ENCODE data around the gene ACSF3. TPM values are rescaled to one million over a fixed set of nuclear protein-coding genes. Genes with fewer than 3 reads are reported as not detected.

The ACSF3 gene
- total RNA-seq, 2 donors from 2014 or later = 34.8 to 35.5 TPM

DNA sequence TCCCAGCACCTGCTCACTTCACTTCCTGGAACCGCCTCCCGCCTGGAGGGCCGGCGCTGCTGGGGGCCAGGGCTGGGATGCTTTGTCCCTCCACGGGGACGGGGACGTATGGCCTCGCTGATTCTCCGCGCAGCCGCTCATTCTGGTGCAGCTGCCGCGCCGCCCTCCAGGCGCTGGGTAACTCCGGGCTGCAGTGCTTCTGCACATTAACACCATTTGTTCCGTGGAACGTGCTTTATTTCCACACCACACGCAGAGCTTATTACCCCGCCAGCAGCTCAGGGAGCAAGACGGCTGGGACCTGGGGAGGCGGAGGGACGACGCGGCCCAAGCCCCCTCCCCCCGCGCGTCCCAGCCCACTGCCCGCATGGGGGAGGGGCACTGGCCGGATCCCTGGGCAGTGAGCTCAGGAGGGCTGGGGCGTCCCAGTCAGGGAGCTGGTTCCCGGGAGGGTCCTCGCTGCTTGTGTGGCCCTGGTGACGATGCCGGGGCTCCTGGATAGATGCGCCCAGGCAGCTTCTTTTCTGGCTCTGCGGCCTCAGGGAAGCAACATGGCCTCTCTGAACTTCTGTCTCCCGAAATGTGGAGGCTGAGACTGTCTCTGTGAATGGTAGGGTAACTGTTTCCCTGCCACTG is 45.4 kb upstream of the ACSF3 start:
- Mint-ChIP-seq H3K4me3 (no peak overlapping the region), H3K27me3 (ENCODE audit: insufficient read depth) (no peaks in the 10 kb centered on the region), H3K36me3 (ENCODE audit: low read depth) (no peaks in the 10 kb centered on the region), H3K27ac (no peak overlapping the region), H3K9me3 (no peaks in the 10 kb centered on the region), H3K4me1 (no peaks in the 10 kb centered on the region)
- WGBS, 2 experiments (ENCODE audit: insufficient coverage in 1 of 2, insufficient read length in 1 of 2) = 74 to 81% methylated on average over 21 to 38 of the region's 38 CpGs
- no peak for TF ChIP-seq CTCF (conservative IDR thresholded peaks at IDR 0.05)
- no peak overlapping the region for H3K4me3 ChIP-seq (ENCODE audit: low read length)
- H3K4me1 ChIP-seq (ENCODE audit: control insufficient read depth, insufficient read depth, low read length) = no peaks in the 10 kb centered on the region
- no peak for DNase-seq
- no peaks in the 10 kb centered on the region for H3K27me3 ChIP-seq (ENCODE audit: control insufficient read depth, insufficient read depth, low read length, poor library complexity, severe bottlenecking)
- no peaks in the 10 kb centered on the region for H3K36me3 ChIP-seq (ENCODE audit: control insufficient read depth, insufficient read depth, low read length)
- H3K9ac ChIP-seq (ENCODE audit: extremely low read depth, low read length, poor library complexity, severe bottlenecking) = no peak overlapping the region
- no peaks in the 10 kb centered on the region for H3K9me3 ChIP-seq (ENCODE audit: control insufficient read depth, low read length)
- peak overlapping the region; percentile 26 for H3K27ac ChIP-seq (ENCODE audit: low read depth, low read length)

DNA sequence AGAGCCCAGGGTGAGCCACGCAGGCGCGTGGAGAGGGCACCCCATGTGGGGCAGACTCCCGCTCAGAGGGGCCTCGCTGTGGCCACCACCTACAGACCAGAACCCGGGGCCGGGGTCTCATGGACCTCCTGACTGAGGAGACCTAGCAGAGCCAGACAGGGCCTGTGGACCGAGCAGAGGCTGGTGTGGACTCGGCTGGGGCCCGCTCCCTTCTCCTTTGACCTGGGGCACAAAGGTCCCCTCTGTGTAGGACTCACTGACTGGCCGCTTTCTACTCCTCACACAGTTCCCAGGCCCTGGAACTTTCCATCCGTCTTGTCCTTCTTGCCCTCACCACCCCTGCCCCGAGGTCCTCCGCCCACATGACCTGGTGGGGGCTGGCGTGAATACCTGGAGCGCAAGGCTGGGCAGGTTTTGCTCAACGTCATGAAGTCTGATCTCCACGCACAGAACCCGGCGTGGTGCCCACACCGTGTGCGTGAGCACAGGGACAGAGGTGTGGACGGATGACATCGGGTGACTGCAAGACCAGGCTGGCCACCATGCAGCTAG is 44.7 kb upstream of the ACSF3 start:
- no peaks in the 10 kb centered on the region for H3K36me3 Mint-ChIP-seq (ENCODE audit: low read depth)
- no peak for DNase-seq

GRCh38 chr16:89049484-89050118 is 44.1 kb upstream of the ACSF3 start:
- H3K27me3 Mint-ChIP-seq (ENCODE audit: insufficient read depth) = no peaks in the 10 kb centered on the region
- no peaks in the 10 kb centered on the region for H3K4me1 Mint-ChIP-seq
- no peaks in the 10 kb centered on the region for H3K9me3 Mint-ChIP-seq
- DNase-seq = no peak
- H3K4me3 Mint-ChIP-seq = no peak overlapping the region
- no peak for TF ChIP-seq CTCF (conservative IDR thresholded peaks at IDR 0.05)
- Histone ChIP-seq H3K36me3 (ENCODE audit: control insufficient read depth, insufficient read depth, low read length) (no peaks in the 10 kb centered on the region), H3K9me3 (ENCODE audit: control insufficient read depth, low read length) (no peaks in the 10 kb centered on the region), H3K4me3 (ENCODE audit: low read length) (no peak overlapping the region), H3K4me1 (ENCODE audit: control insufficient read depth, insufficient read depth, low read length) (no peaks in the 10 kb centered on the region), H3K27me3 (ENCODE audit: control insufficient read depth, insufficient read depth, low read length, poor library complexity, severe bottlenecking) (no peaks in the 10 kb centered on the region), H3K9ac (ENCODE audit: extremely low read depth, low read length, poor library complexity, severe bottlenecking) (no peak overlapping the region), H3K27ac (ENCODE audit: low read depth, low read length) (no peak overlapping the region)
- no peak overlapping the region for H3K27ac Mint-ChIP-seq
- 86 to 90% methylated on average over 15 to 22 of the region's 22 CpGs for WGBS, 2 experiments (ENCODE audit: insufficient coverage in 1 of 2, insufficient read length in 1 of 2)
- no peaks in the 10 kb centered on the region for H3K36me3 Mint-ChIP-seq (ENCODE audit: low read depth)

More for the DNA sequence above, 44.7 kb upstream of the ACSF3 start:
- Mint-ChIP-seq H3K9me3 (no peaks in the 10 kb centered on the region), H3K27me3 (ENCODE audit: insufficient read depth) (no peaks in the 10 kb centered on the region), H3K27ac (no peak overlapping the region), H3K4me3 (no peak overlapping the region), H3K4me1 (no peaks in the 10 kb centered on the region)
- no peak overlapping the region for H3K27ac ChIP-seq (ENCODE audit: low read depth, low read length)
- H3K36me3 ChIP-seq (ENCODE audit: control insufficient read depth, insufficient read depth, low read length) = no peaks in the 10 kb centered on the region
- no peaks in the 10 kb centered on the region for H3K4me1 ChIP-seq (ENCODE audit: control insufficient read depth, insufficient read depth, low read length)
- no peak overlapping the region for H3K4me3 ChIP-seq (ENCODE audit: low read length)
- no peaks in the 10 kb centered on the region for H3K9me3 ChIP-seq (ENCODE audit: control insufficient read depth, low read length)
- WGBS, 2 experiments (ENCODE audit: insufficient coverage in 1 of 2, insufficient read length in 1 of 2) = 91% methylated on average over 9 to 24 of the region's 24 CpGs
- H3K27me3 ChIP-seq (ENCODE audit: control insufficient read depth, insufficient read depth, low read length, poor library complexity, severe bottlenecking) = no peaks in the 10 kb centered on the region
- no peak overlapping the region for H3K9ac ChIP-seq (ENCODE audit: extremely low read depth, low read length, poor library complexity, severe bottlenecking)
- TF ChIP-seq CTCF (conservative IDR thresholded peaks at IDR 0.05) = no peak
